ENCODE data around the gene LYZL4.
A peak's percentile ranks its signal among the peaks of the same experiment; 100 is the strongest.

The LYZL4 gene

DNA sequence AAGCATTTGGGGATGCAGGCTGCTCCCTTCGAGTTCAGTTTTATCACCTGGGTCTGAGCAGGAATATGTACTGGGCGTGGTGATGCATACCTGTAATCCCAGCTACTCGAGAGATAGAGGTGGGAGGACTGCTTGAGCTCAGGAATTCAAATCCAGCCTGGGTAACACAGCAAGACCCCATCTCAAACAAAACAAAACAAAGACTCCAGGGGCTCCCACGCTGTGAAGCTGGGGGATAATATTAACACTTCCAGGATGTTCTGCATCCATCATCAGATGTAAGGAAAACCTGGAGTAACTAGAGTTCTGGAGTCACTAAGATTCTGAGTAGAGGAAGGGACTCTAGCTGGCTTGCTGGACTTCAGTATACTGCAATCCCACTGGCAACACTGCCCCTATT, 40.6 kb downstream of the LYZL4 start:
- no peak for DNase-seq

- no peak for DNase-seq
Observed at GRCh38 chr3:42369304-42369703, 41.1 kb downstream of the LYZL4 start.

GRCh38 chr3:42368861-42369260, 41.5 kb downstream of the LYZL4 start:
- DNase-seq = no peak

DNA sequence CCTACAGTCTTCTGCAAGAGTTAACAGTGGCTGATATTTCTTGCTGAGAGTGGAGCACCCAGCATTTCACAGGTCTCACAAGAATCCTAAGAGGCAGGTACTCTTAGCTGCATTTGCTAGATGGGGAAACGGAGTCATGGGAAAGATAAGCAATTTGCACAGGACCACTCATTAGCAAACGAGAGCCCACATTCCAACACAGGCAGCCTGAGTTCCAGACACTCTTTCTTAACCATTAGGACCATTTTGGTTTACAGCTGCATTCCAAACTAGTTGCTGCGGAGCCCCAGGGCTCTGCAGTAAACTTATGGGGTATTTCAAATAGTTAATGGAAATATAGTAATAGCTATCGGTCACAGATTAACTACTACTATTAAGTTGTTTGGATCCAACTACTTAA, 42.5 kb downstream of the LYZL4 start:
- DNase-seq = no peak

- no peak for DNase-seq
Observed at GRCh38 chr3:42366550-42366949, 43.9 kb downstream of the LYZL4 start.

DNA sequence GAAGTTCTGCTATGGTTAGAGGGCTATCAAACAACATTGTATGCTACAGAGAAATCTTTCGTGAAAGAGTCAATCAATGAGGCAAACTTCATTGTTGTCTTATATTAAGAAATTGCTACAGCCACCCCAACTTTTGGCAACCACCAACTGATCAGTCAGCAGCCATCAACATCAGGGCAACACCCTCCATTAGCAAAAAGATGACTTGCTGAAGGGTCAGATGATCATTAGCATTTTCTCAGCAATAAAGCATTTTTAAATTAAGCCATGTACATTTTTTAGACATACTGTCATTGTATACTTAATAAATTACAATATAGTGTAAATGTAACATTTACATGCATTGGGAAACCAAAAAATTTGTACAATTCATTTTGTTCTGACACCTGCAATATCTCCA, 53.1 kb downstream of the LYZL4 start:
- DNase-seq = no peak

GRCh38 chr3:42355612-42356011, 54.8 kb downstream of the LYZL4 start:
- no peak for DNase-seq

DNA sequence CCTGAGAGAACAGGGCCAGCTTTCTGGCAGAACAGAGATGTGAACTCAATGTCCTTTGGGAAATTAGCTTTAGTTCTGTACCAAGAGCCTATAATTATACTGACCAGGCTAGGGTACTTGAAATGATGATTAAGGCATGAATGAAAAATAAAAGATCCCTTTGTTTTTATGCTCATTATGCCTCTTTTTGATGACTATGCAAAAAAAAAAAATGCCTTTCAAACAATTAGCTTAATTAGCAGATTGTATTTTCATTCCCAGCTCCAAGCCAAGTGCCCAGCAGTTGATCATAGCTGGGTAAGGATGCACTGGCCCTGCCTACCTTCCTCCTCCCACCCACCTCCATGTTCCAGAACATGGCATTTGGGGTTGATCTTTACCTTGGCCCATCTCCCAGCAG, 56.8 kb downstream of the LYZL4 start:
- DNase-seq = no peak

DNA sequence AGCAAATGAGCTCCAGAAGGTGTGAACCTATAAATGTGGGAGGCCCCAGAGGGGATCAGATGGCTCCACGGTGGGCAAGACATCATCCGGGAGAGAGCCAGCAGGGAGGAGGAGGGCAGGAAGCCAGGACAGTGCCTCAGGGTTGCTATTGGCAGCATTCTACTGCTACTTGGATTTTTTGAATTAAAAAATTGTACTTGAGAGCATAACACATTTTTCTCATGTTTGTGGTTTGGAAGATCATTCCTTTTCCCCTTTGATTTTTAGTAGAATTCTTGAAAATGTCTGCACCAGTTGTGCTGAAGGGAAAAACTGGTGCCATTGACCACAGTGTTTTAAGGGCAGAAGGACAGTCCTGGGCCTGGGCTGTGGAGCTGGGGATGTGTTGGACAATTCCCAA, 59.2 kb downstream of the LYZL4 start:
- no peak for DNase-seq

DNA sequence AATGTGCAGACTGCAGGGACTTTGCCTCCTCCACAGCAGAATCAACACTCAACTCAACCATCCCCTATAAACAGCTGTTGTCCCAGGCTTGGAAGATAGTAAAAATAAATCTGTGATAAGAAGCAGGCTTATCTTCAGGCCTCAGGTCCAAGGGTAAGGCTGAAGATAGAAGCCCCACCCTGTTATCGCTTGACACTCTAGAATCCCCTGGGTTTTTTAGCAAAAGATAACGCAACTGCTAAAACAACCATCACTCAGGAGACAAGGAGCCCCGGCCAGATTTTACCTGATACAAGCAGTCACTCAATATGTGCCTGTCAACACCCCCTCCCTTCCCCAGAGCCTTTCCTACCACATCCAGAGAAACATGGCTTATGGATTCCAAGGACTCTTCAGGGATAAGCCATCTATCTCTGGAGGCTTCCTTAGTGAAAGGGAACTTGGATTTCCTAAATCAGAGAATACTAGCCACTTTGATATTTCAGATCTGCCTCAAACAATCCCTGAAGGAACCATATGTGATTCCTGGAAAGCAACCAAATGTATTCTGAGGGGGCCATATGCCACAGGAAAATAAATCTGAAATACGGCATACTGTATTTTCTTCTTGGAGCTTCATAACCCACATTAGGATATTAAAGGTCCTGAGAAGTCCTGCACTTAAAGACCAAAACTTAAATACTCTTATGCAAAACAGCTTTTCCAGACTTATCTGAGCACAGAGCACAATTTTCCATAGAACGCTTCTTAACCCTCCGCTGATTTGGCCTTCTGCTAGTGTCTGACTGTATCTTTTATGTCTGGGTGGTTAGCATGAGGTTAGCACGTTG, 60.4 kb downstream of the LYZL4 start:
- DNase-seq = no peak

GRCh38 chr3:42347928-42348327, 62.5 kb downstream of the LYZL4 start:
- DNase-seq = peak; percentile 6
